IMR-90 (cell line): Measurements from ENCODE around the gene POLD4. TPM values are rescaled to one million over a fixed set of nuclear protein-coding genes. Genes with fewer than 3 reads are reported as not detected.

Source experiments
- ATAC-seq: fragments of 200-7000 bp; cut with Tn5 transposase; 2 replicates; pipeline ENCODE4 v1.9.1; 2020; ENCODE audit warnings: low read depth, mild to moderate bottlenecking, moderate library complexity
- BruUV-seq: library from RNA; stranded (reverse); fragments of 400-500 nt; replicated peaks from 2 replicates; lab custom pipeline; 2021; lab: Mats Ljungman, UMichigan
- CTCF ChIA-PET: fragments of 300-600 bp; formaldehyde crosslinking; extraction: SDS; loops from one replicate; lab custom pipeline; 2021; ENCODE audit warnings: antibody characterized with exemption; lab: Yijun Ruan, JAX
- POLR2A ChIA-PET: fragments of 300-600 bp; sonication (Branson Sonifier 250); formaldehyde crosslinking; loops from one replicate; lab custom pipeline; 2022; ENCODE audit warnings: antibody characterized with exemption; ENCODE audit not compliant: unreplicated experiment; lab: Charles Lee
- DNase-seq: peaks from one replicate; pipeline ENCODE4 v3.0.0; 2013
- H2AFZ ChIP-seq: replicated peaks from 2 replicates; pipeline ENCODE3; 2013; ENCODE audit warnings: low read length, mild to moderate bottlenecking; ENCODE audit not compliant: poor library complexity
- H2AK5ac ChIP-seq: 2 replicates; pipeline ENCODE4 v1.6.1; 2013; ENCODE audit warnings: low read depth, low read length, inconsistent platforms
- H2AK9ac ChIP-seq: replicated peaks from 2 replicates; pipeline ENCODE3; 2013; ENCODE audit warnings: mild to moderate bottlenecking, low read depth, low read length, moderate library complexity; ENCODE audit not compliant: poor library complexity
- H2BK120ac ChIP-seq: 2 replicates; pipeline ENCODE4 v1.6.1; 2013; ENCODE audit warnings: low read depth, low read length, inconsistent platforms
- H2BK15ac ChIP-seq: 3 replicates; pipeline ENCODE4 v1.6.1; 2013; ENCODE audit warnings: low read depth, low read length, inconsistent platforms
- H2BK20ac ChIP-seq: 2 replicates; pipeline ENCODE4 v1.6.1; 2013; ENCODE audit warnings: low read depth, mild to moderate bottlenecking, inconsistent platforms, low read length, moderate library complexity
- H2BK5ac ChIP-seq: 2 replicates; pipeline ENCODE4 v1.6.1; 2013; ENCODE audit warnings: mild to moderate bottlenecking, low read depth, low read length, inconsistent platforms; ENCODE audit not compliant: poor library complexity, severe bottlenecking
- H3K14ac ChIP-seq: replicated peaks from 2 replicates; pipeline ENCODE4 v1.6.1; 2013; ENCODE audit warnings: low read depth, low read length, inconsistent platforms
- H3K18ac ChIP-seq: 2 replicates; pipeline ENCODE4 v1.6.1; 2013; ENCODE audit warnings: low read depth, low read length, control low read depth
- H3K23ac ChIP-seq: 2 replicates; pipeline ENCODE4 v1.6.1; 2013; ENCODE audit warnings: low read depth, low read length, inconsistent platforms
- H3K27ac ChIP-seq: 2 replicates; pipeline ENCODE4 v1.5.1; 2013; ENCODE audit warnings: mild to moderate bottlenecking, control low read depth, low read length; ENCODE audit not compliant: insufficient read depth
- H3K27me3 ChIP-seq: 2 replicates; pipeline ENCODE4 v1.6.1; 2013; ENCODE audit warnings: low read length; ENCODE audit not compliant: control insufficient read depth, insufficient read depth
- H3K36me3 ChIP-seq: 2 replicates; pipeline ENCODE4 v1.6.1; 2013; ENCODE audit warnings: low read length, mixed read lengths; ENCODE audit not compliant: control insufficient read depth, insufficient read depth
- H3K4ac ChIP-seq: 2 replicates; pipeline ENCODE4 v1.6.1; 2013; ENCODE audit warnings: low read depth, low read length, inconsistent platforms
- H3K4me1 ChIP-seq: 2 replicates; pipeline ENCODE4 v1.6.1; 2013; ENCODE audit warnings: low read length, mixed read lengths; ENCODE audit not compliant: control insufficient read depth, insufficient read depth
- H3K4me2 ChIP-seq: 2 replicates; pipeline ENCODE4 v1.6.1; 2013; ENCODE audit warnings: low read depth, mild to moderate bottlenecking, control low read depth, low read length, moderate library complexity
- H3K4me3 ChIP-seq: 2 replicates; pipeline ENCODE4 v1.5.1; 2013; ENCODE audit warnings: low read depth, mild to moderate bottlenecking, control low read depth, low read length, moderate library complexity; ENCODE audit not compliant: insufficient read depth
- H3K56ac ChIP-seq: 2 replicates; pipeline ENCODE4 v1.6.1; 2013; ENCODE audit warnings: low read length, inconsistent platforms; ENCODE audit not compliant: insufficient read depth; ENCODE audit errors: extremely low read depth
- H3K79me1 ChIP-seq, 2 experiments: 2 replicates each; pipeline ENCODE4 v1.6.1; 2013; ENCODE audit warnings: low read length in 2 of 2, inconsistent platforms in 1 of 2, low read depth in 1 of 2
- H3K9ac ChIP-seq: 2 replicates; pipeline ENCODE4 v1.6.1; 2013; ENCODE audit warnings: low read depth, low read length, control low read depth
- H3K9me1 ChIP-seq: 2 replicates; pipeline ENCODE4 v1.6.1; 2013; ENCODE audit warnings: low read length, inconsistent platforms; ENCODE audit not compliant: insufficient read depth
- H3K9me3 ChIP-seq: 2 replicates; pipeline ENCODE4 v1.6.1; 2013; ENCODE audit warnings: low read length; ENCODE audit not compliant: control insufficient read depth, insufficient read depth
- H4K20me1 ChIP-seq: 2 replicates; pipeline ENCODE4 v1.6.1; 2013; ENCODE audit warnings: low read length, inconsistent platforms; ENCODE audit not compliant: insufficient read depth
- H4K5ac ChIP-seq: 2 replicates; pipeline ENCODE4 v1.6.1; 2013; ENCODE audit warnings: mild to moderate bottlenecking, low read depth, low read length, control low read depth
- H4K8ac ChIP-seq, 2 experiments: 2 replicates each; pipeline ENCODE4 v1.6.1; 2013; ENCODE audit warnings: low read depth in 2 of 2, low read length in 2 of 2, control low read depth in 1 of 2, inconsistent platforms in 1 of 2
- H4K91ac ChIP-seq: 2 replicates; pipeline ENCODE4 v1.6.1; 2013; ENCODE audit warnings: low read depth, low read length, inconsistent platforms; ENCODE audit not compliant: insufficient read depth
- BHLHE40 ChIP-seq: fragments of 150-350 bp; IDR thresholded peaks from 2 replicates; pipeline ENCODE4 v1.6.1; 2016; ENCODE audit warnings: mild to moderate bottlenecking, low read depth, low read length
- CEBPB ChIP-seq: IDR thresholded peaks from 2 replicates; pipeline ENCODE4 v1.6.1; 2012; ENCODE audit warnings: low read depth, low read length, improper control_type of control experiment
- FOS ChIP-seq: fragments of 150-350 bp; IDR thresholded peaks from 2 replicates; pipeline ENCODE4 v1.6.1; 2016; ENCODE audit warnings: low read depth, low read length
- MAZ ChIP-seq: IDR thresholded peaks from 2 replicates; pipeline ENCODE4 v1.6.1; 2012; ENCODE audit warnings: low read depth, mild to moderate bottlenecking, low read length, improper control_type of control experiment, moderate library complexity, borderline replicate concordance
- POLR2A ChIP-seq: IDR thresholded peaks from 2 replicates; pipeline ENCODE4 v1.6.1; 2012; ENCODE audit warnings: mild to moderate bottlenecking, low read depth, low read length
- RAD21 ChIP-seq: IDR thresholded peaks from 2 replicates; pipeline ENCODE4 v1.6.1; 2012; ENCODE audit warnings: low read length, improper control_type of control experiment
- SMC3 ChIP-seq: fragments of 150-350 bp; IDR thresholded peaks from 2 replicates; pipeline ENCODE4 v1.6.1; 2016; ENCODE audit warnings: low read depth, mild to moderate bottlenecking, antibody characterized with exemption, low read length, moderate library complexity
- WGBS, 2 experiments: methylation state at CpG; one replicate each; pipeline versions ENCODE4 v1.1.5 to v1.1.7; 2013; ENCODE audit warnings: missing lambda C conversion rate in 2 of 2; ENCODE audit not compliant: insufficient read length in 1 of 2; ENCODE audit errors: extremely low coverage in 2 of 2; 5-methylcytosine and 5-hydroxymethylcytosine counted together
- dilution Hi-C: fragments of 300-500 bp; cut with HindIII; formaldehyde crosslinking; loops from one replicate; pipeline ENCODE4 v1.14.3; 2018; ENCODE audit warnings: low sequenced_read_pairs; ENCODE audit not compliant: unreplicated experiment
- in situ Hi-C: fragments of 300-500 bp; cut with MboI; formaldehyde crosslinking; loops from 3 replicates; pipeline ENCODE4 v1.14.3; 2019; ENCODE audit warnings: low sequenced_read_pairs, inconsistent platforms, mixed read lengths
- intact Hi-C: fragments of 100-400 bp; cut with micrococcal nuclease; formaldehyde crosslinking; loops from 2 replicates; pipeline ENCODE4 v1.10.0; 2022
- polyA plus RNA-seq, 3 experiments: library from polyadenylated mRNA; depleted of rRNA; stranded (reverse); fragments of >200 nt; gene quantifications; 2 replicates each; pipeline ENCODE4 v1.2.3, GENCODE V29; 2012; ENCODE audit warnings: low replicate concordance in 1 of 3
- total RNA-seq: library from RNA; depleted of rRNA; stranded (reverse); fragments of >200 nt; gene quantifications from 2 replicates; pipeline ENCODE4 v1.2.3, GENCODE V29; 2012

The POLD4 gene
- total and polyA plus RNA-seq, 2 of the 4 experiments (the other 2 are of a cell fraction), result 46.4 to 133 TPM

DNA sequence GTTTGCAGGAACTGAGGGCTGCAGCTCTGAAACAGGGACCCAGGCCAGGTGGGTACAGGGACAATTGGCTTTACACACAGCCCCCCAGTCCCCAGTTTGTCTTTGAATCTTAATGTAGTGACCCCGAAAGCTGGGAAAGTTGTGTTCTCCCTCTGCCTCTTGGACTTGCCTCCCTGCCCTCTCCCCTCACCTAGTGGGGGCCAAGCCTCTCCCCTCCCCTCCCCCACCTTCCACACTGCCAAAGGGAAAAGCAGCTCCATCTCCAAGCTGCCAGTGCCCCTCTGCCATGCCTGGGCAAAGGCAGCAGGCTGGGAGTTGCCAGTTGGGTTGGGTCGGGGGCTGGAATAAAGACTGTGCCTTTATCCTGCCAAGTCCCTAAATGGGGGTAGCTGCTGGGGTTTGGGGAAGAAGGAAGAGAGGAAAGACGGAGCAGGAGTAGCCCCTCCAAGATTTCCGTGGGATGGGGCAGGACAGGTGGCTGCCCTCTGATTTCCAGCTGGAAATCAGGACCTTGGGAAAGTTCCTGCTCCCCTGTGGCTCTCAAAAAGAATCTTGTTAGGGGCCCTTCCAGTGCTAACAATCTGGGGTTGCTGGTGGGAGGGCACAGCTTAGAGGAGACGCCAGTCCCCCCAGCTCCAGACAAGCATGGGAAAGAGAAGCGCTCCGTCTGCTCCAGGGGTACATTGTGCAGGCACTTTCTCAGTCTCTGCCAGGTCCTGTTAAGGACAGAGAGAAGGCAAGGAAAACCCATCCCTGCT is 22.9 kb upstream of the POLD4 start:
- H4K5ac ChIP-seq, result 0 out of 2 replicates have a peak overlapping the region, but pooled peaks have one; percentile 15
- ATAC-seq (no peak), DNase-seq (no peak)
- H3K4me1 ChIP-seq, result peaks cover 30% of the 10 kb centered on the region
- H4K8ac ChIP-seq, result peak overlapping the region; percentile 27 to 50; a peak in 1 of 4 replicates
- peak overlapping the region; percentile 14; the same call in 1 of the 2 replicates for H3K18ac ChIP-seq
- no peak overlapping the region for H3K56ac ChIP-seq
- H2AFZ ChIP-seq, result peak overlapping the region; percentile 68
- no peaks in the 10 kb centered on the region for H3K9me3 ChIP-seq
- no peak overlapping the region for H3K23ac ChIP-seq
- in situ Hi-C loops, result no loop called here
- no TSS peak for BruUV-seq
- H3K4me2 ChIP-seq, result no peak overlapping the region
- H3K36me3 ChIP-seq, result peaks cover 3% of the 10 kb centered on the region; the same call in 1 of the 2 replicates
- peak overlapping the region; percentile 84; the same call in 2 of the 3 replicates for H2BK15ac ChIP-seq
- H3K4me3 ChIP-seq, result no peak overlapping the region
- ChIA-PET POLR2A (interaction anchor here (0.6 to 1.7 kb wide), 2 partner anchors 17 to 23 kb away, joined by 3 to 9 read pairs; partner anchors contain the start of gene POLD4), CTCF (interaction anchor here (7.8 kb wide), 1 partner anchor 23 kb away, joined by 128 read pairs; the partner anchor contains the start of gene POLD4)
- peak overlapping the region; percentile 4 for H2BK5ac ChIP-seq
- peaks cover 0 to 14% of the 10 kb centered on the region in 2 experiments; a peak in 3 of 4 replicates for H3K79me1 ChIP-seq
- dilution Hi-C loops, result no loop called here
- no peak overlapping the region for H3K27ac ChIP-seq
- H3K4ac ChIP-seq, result peak overlapping the region; percentile 87
- intact Hi-C loops, result no loop called here
- H2BK20ac ChIP-seq, result peak overlapping the region; percentile 78; the same call in 1 of the 2 replicates
- no peak overlapping the region for H3K14ac ChIP-seq
- no peak overlapping the region for H3K9ac ChIP-seq
- H4K20me1 ChIP-seq, result peaks cover 8% of the 10 kb centered on the region
- WGBS, 2 experiments, result 67% methylated on average over 3 of the region's 7 CpGs; no CpG with 5 or more reads in 1 of the 2 experiments
- H4K91ac ChIP-seq, result peak overlapping the region; percentile 95
- peak overlapping the region; percentile 96 for H2AK5ac ChIP-seq
- H2AK9ac ChIP-seq, result peak overlapping the region; percentile 78
- H3K9me1 ChIP-seq, result peaks cover 11% of the 10 kb centered on the region
- H2BK120ac ChIP-seq, result peak overlapping the region; percentile 80
- TF ChIP-seq BHLHE40 (no peak), RAD21 (no peak), MAZ (no peak), CEBPB (no peak), SMC3 (no peak), POLR2A (no peak), FOS (no peak)
- H3K27me3 ChIP-seq, result no peaks in the 10 kb centered on the region
